ENCODE measurements around the gene BMF.

BMF gene

DNA sequence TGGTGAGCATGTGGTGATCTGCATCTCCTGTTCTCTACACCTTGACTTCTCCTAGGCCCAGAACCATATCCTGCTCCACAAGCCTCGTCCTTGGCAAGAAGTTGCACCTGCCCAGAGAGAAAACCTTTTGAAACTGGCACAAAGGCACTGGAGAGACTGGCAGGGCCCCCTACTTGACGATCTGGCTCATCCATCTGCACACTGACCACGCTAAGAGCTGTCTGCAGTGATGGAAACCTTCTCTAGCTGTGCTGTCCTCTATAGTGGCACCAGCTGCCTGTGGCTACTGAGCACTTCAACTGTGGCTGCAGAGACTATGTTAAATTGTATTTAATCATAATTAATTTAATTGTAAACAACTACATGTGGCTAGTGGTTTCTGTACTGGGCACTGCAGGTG, 43.5 kb downstream of the BMF start:
- DNase-seq, result no peak

DNA sequence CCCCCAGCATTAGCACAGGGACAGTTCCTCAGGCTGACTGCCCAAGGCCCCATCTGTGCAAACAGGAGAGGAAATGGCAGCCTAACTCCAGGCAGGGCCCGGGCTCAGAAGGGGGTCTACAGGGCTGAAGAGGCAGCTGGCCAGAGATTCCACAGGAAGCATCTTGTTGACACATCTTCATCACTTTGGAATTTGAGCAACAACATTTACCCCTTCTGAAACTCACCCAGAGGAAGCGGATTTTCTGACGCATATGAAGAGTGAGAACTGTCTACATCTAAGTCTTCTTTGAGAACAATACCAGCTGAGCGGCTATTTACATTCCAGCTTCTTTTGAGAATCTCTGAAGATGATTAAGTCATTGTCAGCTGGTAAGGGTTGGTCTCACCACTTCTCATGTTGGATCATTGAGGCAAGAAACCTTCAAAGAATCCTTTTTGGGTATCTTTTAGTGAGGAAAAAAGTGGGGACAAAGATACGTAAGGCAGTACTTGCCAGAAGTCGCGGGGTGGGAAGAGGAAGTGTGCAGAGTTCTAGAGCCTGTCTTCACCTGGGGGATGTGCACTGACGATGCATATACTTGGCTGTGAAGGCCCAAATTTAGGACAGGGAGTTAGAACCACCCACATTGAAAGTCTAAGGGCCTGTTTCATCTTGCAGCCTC, 44.3 kb downstream of the BMF start:
- no peak for DNase-seq

DNA sequence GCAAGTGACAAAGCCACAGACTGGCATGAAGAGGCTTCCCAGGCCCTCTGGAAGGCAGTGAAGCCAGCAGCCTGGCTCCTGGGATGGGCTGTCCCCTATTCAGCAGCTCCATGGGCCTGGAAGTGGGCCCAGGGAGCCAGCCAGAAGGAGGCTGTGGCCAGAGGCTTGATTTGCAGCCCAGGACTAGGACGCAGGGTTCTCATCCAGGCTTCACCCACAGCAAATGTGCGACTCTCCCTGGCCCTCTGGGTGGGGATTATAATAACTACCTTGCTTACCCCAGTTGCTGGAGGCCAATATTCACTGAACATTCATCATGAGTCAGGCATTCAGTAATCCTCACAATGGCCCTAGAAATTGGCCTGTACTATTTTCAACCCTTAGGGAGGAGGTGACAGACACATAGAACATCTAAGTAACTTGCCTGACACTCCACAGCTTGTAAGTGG, 45.1 kb downstream of the BMF start:
- DNase-seq, result no peak

DNA sequence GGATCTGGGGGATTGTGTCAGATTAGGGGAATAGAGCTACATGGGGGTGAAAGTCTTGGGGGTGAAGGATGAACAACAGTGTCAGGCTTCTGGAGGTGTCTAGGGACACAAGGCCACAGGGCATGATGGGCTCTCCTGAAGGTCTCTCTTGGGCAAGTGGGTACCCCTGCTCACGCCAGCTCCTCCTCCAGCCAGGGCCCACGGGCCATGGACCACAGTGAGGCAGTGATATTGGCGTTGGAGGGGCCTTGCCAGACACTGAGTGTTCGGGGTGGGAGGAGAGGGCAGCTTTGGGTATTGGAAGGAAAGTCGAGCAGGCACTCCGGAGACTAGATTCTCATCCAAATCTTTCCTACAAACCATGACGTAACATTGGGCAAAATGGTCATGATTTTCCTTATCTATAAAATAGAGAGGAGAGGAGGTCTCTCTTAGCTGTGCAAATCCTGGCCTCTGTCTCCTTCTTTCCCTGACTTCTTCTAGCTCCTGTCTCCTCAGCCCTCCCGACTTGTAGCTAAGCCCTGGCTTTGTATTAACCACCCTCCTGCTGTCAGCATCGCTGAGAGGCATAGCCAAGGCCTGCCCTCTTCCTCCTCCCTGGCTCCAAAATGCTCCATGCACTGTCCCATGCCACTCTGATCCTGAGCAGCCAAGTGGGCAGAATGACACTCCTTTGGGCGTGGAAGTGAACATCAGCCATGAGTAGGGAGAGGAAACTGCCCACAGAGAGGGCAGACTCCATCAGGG, 45.7 kb downstream of the BMF start:
- DNase-seq, result no peak

DNA sequence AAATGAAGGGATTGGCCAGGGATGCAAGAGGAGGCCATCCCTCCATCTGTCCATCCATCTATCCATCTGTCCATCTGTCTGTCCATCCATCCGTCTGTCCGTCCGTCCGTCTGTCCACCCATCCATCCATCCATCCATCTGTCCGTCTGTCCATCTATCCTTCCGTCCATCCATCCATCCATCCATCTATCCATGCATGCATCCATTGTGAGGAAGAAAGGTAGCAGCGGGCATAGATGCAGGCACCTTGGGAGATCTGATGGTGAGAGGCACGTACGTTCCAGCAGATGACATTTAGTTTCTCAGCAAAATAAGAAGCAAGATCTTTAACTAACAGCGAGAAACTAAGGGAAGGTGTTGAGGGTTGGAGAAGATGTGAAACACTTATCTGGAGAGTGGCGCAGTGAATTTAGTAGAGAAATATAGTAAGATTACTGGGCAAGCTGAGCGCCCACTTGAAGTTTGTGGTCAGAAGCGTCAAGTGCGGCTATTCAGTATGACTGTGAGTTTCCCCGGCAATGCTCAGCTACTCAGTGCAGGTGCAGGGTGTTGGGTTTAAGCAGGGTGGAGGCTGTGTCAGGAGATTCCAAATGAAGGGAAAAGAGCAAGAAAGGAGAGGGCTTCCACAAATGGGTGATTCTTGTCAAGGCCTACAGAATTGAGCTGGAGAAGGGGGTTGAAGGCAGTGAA, 47.3 kb downstream of the BMF start:
- peak; percentile 61 to 67 for DNase-seq

DNA sequence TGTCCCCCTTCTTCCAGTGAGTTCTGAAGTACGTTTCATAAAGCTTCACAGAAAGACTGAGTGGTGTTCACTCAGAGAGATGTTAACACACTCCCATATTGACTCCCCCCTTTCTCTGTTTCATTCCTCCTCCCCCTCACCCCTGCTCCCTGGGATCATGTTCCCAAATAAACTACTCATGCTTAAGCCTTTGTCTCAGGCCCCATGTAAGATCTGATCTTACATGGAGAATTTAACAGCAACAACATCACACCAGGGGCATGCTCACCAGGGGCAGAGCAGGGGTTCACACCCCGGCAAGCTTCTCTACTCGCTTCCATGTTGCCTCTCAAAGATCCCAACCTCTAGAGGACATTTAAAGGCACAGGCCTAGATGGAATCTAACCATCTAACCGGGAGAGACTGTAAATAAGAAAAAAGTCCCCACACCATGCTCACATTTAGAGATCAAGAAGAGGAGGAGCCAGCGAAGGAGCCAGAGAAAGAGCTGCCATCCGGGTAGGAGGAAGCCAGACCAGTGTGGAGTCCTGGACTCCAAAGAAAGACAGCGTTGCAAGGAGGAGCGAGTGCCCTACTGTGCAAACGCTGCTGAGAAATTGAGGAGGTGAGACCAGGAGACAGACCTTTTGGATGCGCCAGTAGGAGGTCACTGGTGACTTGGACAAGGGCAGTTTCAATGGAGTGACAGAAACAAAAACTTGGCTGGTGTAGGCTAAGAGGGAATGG, 48.3 kb downstream of the BMF start:
- DNase-seq, result no peak

DNA sequence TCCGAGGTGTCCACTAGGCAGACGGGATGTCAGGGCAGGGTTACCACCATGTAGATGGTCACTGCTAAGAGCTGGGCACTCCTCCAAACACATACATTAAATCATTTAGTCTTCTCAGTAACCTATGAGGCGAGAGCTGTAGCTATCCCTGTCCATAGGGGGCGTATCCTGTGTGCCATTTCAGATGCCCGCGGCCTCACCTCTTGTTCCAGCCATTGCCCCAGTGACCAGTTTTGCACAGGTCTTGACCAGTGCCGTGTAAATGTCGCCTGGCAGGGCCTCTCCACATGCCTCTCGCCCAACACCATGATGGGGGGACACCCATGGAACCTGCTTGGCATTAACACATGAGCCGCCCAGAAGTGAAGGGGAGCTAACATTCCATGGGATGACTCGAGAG, 48.9 kb downstream of the BMF start:
- DNase-seq, result peak in 1 of 2 experiments; percentile 12

DNA sequence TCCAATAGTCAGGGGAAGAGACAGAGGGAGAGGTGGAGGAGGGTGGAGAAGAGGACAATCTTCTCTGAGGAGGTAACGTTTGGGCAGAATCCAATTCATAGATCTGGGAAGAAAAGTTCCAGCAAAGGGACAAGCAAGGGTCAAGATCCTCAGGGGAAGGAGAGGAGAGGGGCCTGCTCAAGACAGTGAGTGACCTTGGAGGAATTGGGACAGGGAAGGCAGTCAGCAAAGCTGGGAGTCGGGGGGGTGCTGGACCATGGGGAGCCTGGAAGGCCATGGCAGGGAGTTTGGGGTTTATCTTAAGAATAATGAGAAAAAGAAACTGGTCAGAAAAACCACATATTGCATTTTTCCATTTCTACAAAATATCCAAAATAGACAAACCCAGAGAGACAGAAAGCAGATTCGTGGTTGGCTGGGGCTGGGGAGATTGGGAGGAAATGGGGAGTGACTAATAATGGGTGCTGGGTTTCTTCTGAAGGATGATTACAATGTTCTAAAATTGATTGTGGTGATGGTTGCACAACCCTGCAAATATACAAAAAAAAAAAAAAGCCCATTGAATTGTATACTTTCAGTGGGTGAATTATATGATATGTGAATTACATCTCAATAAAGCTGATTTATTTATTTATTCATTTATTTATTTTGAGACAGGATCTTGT, 50.1 kb downstream of the BMF start:
- peak in 1 of 2 experiments; percentile 42 for DNase-seq

DNA sequence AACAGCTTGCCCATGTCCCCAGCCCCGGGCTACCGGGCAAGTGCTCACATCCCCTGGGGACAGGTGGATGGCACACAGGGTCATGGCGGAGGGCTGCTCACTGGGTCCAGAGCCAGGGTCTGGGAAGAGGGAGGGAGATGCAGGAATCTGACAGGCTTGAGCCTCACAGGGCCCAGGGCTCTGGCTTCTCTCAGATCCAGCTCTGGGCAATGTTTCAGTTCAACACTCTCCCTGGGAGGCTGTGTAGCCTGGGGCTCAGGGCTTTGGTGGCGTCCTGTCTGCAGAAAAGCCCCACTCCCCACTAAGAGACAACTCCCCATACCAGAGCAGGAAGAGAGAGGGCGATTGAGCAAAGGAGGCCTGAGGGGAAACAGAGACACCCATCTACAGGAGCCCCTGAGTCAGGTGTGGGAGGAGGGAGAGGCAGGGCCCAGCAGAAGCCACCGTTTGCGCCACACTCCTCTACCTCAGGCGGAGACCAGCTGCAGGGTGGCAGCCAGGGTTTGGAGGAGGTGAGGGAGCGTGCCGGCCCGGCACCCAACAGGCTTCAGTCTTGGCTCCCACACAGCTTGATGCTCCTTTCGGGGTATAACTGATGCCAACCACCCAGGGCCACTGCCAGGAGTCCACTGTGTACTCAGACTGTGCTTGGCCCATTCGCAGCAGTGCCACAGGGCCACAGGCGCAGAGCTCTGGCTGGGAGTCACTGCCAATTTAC, 52.9 kb downstream of the BMF start:
- no peak for DNase-seq

DNA sequence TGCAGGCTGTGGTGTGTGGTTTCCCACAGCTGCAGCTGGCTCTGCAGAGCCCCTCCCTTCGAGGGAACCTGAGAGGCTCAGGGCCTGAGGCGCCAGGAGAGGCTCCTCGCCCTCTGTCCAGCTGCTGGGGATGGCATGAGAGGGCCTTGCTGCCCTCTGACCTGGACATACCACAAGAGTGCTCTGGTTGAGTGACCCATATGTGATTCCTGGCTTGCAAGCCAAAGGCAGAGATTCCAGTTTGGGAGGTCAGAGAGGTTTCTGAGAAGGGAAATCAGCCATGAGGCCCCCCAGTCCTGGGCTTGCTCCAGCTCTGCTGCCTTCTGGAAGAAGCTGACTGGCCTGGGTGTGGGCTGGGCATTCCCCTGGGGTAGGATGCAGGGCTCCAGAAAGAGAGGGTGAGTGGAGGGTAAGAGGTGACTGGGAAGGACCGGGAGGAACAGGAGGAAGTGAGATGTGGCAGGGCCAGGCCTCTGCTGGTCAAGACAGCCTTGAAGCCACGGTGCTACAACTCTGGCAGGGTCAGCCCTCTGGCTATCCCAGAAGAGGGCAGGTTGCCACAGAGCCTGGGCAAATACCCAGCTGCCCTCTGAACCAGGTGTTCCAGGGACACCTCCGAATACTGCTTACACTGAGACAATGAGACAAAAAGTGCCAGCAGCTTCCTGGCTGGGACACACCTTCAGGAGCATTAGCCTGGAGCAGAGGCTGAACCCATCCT, 53.7 kb downstream of the BMF start:
- peak; percentile 53 to 57 for DNase-seq

DNA sequence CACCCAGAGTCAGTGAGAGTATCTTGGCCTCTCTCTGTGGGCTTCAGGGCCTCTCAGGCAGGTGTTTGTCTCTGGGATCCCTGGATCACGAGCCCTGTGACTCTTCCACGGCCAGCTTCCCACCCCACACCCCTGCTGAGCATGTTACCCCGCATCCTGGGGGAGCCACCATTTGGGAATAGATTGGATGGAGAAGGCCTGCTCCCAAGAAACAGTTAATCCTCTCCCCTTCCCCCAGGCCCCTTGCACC, 54.1 kb downstream of the BMF start:
- DNase-seq, result peak in 1 of 2 experiments; percentile 49

DNA sequence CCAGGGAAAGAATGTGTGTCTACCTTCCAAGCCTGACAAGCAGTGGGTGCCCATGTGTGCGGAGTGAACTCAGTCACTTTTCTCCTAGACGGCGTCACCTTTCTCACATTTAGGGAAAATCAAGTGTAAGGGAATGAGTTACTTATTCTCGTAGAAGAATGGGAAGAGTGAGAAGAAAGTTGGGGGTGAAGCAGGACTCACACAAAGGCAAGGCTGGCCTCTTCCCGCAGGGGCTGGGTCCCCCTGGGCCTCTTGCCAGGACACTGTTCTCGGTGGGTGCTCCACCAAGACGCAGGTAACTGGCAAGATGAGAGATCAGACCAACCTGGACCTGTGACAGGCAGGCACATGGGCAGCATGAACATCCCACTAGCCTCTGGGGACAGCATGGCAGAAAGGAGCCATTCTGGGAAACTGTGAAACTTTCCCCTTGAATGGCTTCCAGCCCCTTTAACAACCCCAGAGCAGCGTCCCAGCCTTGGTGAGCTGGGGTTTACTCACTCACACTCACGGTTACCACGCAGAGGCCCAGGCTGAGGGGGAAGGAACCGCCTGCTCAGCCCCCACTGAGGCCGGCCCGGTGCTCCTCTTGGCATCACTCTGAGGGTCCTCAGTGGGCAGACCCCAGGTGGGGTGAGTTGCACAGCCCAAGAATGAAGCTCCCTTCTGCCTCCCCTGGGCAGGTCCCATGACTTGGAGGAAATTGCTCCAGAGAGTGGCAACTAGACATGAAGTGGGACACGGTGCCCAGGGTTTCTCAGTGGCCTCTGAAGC, 54.7 kb downstream of the BMF start:
- DNase-seq, result peak; percentile 69 to 73

DNA sequence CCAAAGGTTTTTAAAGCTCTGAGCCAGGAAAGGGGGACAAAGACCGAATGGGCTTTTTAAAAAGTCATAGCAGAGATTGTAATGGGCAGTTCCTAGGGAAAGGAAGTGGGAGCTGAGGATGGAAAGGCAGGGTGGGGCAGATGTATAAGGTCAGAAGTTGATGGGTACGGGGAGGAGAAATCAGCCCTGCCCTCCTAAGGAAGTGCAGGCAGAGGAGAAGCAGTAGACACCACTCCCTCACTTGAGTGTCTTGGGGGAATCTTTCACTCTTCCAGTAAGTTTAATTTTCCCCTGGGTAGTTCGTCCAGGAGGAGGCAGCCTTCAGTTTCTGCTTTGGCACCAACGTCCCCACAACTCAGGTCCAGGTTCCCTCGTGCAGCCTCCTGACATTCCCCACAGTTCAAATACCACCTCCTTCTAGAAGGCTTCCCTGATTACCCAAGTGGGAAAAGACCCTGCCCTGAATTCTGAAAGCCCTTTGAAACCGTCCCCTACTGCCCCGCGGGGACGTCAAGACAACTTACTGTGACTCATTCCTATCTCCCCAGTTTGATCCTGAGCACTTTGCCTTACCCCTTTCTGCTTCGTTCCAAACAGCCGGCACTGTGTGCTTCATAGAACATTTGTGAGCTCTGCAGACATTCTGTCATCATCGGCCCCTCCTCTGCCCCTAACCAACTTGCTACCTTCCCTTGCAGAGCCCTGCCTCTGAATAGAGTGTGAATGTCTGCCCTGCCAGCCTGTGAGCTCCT, 55.4 kb downstream of the BMF start:
- no peak for DNase-seq

DNA sequence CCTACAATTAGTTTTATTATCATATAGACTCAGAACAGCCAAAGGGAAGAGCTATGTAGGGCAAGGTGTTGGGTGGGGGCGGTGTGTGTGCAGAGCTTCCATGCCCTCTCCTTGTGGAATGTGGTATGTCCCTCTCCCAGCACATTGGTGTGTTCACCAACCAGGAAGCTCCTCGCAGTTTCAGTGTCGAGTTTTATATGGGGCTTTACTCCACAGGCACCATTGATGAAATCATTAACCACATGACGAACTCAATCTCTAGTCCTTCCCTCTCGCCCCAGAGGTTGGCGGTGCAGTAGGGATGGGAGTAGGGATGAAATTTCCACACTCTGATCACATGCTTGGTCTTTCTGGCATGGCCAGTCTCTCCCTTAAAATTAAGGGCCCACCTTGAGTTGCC, 56.1 kb downstream of the BMF start:
- no peak for DNase-seq

DNA sequence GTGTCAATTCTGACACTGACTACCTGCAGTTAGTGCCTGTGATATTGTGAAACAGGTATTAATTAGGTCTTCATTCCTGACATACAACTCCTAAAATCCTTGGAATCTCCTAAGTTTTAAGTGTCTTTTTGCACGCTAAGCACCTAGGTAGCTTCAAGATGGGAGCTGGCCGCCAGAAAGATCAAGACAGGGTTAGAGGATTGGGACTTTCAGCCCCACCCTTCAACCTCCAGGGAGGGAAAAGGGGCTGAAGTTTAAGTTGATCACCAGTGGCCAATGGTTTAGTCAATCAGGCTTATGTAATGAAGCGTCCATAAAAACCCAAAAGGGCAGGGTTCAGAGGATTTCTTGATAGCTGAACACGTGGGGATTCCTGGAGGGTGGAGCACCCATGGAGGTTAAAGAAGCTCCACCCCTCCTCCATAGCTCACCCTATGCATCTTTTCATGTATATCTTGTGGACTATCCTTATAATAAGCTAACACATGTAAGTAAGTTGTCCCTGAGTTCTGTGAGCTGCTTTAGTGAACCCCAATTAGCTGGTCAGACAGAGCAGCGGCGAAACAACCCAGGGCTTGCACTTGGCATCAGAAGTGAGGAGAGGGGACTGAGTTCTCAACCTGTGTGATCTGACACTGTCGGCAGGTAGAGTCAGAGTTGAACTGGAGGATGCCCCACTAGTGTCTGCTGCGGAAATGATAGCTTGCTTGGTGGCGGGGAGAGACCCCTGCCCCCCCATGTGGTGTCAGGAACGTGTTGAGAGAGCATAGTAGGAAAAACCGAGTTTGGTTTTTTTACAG, 56.9 kb downstream of the BMF start:
- DNase-seq, result no peak

DNA sequence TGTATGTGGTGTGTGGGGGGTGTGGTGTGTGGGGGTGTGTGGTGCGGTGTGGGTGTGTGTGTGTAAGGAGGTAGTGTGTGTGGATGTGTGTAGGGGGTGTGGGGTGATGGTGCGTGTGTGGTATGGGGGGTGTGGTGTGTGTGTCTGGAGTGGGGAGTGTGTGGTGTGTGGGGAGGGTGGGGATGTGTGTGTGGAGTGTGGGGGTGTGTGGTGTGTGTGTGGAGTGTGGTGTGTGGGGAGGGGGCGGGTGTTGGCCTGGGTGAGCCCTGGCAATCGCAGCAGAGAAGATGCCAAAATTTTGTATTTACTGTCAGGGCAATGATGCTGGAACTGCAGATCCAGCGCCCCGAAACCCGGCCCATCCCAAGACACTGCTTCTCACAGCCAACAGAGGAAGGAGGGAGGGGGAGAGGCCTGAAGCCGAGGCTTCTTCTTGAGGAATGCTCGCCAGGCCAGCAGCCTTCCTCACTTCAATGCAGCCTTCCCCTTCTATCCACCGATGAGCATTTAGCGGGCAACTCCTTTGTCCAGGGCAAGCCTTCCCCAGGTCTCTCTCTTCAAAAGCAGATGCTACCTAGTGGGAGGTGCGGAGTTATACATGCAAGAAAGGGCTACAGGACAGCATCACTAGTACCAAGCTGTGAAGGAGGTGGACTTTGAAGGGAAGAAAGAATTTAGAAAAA, 57.8 kb downstream of the BMF start:
- DNase-seq, result no peak

DNA sequence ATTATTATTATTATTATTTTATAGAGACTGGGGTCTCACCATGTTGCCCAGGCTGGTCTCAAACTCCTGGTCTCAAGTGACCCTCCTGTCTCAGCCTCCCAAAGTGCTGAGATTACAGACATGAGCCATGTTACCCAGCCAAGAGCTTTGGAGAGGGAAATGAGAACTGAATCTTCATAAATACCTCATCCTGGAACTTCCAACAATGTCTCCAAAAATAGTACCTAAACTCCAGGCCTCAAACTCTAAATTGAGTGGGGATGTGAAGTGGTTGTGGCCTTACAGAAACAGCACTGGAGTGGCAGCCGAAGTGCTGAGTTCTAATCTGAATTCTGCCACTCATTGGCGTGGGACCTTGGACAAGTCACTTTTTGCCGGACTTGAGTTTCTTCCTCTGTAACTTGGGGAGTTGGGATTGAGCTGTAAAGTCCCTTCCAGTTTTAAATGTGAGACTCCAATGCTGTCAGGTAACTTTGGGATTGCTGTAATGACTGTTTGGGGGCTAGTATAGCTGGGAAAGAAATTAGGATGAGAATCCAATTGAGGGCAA, 59.7 kb downstream of the BMF start:
- no peak for DNase-seq

DNA sequence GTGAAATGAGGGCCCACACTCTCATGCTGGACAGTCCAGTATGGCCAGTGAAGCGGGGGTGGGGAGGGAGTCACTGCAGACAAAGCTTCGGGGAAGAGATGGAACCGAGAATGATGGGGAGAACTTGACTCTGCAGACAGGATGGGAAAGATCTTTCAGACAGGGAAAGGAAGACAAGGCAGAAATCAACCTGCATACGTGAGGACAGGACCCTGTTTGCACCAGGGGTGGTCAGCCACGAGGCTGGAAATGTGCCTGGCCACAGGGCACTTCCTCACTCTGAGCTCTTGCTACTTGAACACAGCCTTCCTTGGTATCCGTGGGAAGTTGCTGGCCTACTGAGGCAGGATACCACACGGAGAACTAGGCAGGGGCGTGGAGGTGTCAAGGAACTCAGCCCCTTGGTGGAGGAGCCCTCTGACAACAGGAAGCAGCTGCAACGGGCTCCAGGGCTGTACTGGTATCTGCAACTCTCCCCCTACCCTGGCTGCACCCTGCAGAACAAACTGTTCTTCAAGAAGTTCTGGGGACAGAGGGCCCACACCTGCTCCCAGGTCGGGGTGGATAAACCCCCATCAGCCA, 60.4 kb downstream of the BMF start:
- peak in 1 of 2 experiments; percentile 51 for DNase-seq

All from activated T-cell treated with anti-CD3 and anti-CD28 coated beads, Interleukin-2, amount 50 U/mL, for 48 hours (primary cell).